ENCODE results near the gene CKB.

The CKB gene

DNA sequence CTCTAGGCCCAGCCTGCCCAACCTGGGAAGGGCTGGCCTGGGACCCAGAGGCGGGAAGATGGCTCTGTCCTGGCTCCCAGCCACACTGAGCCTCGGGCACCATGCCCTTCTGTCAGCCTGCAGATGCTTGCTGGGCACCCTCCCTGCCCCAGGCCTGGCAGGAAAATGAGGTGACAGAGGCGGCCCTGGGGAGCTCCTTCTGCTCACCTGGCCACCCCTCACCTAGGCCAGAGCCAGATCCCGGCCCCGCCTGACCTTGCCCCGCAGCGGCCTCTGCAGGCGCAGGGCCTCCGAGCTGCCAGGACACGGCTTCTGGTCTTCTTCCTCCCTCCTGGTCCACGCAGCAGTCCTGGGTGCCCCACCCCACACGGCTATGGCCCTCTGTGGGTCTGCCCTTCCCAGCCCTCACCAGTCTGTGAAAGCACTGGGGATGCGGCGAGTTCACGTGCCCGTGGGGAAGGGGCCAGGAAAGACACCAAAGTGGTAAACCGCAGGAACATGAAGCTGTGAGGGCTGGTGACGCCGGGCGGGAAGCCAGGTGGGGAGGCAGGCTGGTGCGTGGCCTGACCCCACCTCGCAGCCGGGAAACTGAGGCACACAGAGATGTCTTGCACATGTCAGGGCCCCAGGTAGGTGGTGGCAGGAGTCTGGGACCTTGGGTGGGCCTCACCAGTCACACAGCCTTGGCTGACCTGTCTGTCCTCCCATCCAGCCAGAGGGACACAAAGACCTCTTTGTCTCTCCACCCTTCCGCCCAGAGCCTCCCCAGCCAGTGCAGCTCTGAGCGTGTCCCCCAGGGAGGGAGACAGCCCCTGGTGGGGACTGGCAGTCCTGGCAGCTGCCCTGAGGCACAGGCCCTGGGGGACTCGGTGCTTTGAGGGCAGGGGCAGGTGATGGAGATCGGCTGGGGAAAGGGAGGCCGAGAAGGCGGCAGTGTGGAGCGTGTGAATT lies 27.0 kb upstream of the CKB start:
- no peak for DNase-seq

DNA sequence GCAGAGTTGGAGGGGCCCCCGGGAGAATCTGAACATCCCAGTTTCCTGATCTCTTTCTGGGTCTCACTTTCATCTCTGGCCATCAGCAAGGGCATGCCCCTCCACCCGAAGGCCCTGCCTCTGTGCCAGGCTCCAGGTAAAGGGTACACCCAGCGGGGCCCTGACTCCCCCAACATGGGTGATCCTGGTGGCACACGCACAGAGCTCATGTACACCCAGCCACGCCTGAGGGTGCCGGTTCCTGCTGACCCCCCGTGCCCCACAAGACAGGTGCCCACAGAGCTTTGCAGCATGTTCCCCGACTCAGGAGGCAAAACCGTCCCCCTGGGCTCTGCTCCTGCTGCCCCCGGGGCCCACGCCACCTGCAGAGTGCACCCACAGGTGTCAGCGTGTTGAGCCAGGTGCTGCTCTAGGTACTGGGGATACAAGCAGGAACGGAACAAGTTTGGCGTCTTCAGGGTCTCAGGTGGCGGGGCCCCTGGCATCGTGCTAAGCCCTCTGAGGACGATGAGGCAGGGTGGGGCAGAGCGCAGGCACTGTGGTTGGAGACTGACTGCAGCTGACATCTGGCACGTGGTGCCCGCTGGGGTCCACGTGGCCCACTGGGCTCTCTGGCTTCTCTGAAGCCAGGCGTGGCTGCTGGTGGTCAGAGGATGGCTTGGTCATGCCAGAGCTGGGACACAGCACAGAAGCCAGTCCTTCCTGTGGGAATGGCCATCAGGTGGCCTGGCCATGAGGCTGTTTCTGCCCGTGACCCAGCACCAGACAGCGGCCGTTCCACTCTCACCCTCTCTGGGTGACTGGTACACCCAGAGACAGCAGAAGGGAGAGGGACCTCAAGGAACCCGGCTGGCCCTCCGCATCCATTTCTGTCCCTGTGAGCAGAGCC lies 26.1 kb upstream of the CKB start:
- DNase-seq = no peak

DNA sequence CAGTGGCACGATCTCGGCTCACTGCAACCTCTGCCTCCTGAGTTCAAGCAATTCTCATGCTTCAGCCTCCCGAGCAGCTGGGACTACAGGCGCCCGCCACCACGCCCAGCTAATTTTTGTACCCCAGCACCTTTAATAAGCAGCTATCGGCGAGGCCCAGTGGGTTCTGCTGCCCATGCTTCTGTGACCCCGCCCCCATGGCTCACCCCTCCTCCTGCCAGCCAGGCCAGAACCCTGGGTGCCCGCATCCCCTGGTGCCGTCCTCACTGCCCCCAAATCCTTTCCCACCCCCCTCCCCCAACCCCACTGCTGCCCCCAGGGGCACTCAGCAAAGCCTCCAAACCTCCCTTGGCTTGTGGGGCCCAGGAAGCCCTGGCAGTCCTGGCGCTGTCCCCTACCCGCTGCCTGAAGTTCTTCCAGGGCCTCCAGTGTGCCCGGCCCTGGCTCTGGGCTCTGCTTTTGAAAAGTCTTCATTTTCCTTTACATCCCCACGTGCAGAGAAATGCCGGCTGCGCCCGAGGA lies 25.4 kb upstream of the CKB start:
- DNase-seq = no peak

DNA sequence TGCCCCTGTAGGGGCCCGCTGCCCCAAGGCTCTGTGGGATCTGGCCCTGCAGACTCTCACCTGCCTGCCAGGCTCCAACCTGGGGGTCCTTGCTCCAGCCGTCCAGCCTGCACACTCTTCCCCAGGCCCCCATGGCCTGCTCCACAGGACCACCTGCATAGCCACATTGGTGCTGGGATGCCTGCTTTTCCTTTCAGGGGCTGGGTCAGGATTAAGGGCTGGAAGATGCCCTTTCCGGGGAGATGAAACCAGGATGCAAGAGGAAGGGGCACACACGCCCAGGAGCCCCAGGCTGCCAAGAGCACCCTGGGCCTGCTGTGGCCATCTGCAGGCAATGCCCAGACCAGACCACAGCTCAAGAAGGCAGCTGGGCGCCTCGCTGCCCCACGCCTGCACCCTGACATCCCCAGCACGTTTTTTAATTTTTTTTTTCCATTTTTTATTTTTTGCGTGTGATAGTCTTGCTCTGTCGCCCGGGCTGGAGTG lies 24.9 kb upstream of the CKB start:
- no peak for DNase-seq

DNA sequence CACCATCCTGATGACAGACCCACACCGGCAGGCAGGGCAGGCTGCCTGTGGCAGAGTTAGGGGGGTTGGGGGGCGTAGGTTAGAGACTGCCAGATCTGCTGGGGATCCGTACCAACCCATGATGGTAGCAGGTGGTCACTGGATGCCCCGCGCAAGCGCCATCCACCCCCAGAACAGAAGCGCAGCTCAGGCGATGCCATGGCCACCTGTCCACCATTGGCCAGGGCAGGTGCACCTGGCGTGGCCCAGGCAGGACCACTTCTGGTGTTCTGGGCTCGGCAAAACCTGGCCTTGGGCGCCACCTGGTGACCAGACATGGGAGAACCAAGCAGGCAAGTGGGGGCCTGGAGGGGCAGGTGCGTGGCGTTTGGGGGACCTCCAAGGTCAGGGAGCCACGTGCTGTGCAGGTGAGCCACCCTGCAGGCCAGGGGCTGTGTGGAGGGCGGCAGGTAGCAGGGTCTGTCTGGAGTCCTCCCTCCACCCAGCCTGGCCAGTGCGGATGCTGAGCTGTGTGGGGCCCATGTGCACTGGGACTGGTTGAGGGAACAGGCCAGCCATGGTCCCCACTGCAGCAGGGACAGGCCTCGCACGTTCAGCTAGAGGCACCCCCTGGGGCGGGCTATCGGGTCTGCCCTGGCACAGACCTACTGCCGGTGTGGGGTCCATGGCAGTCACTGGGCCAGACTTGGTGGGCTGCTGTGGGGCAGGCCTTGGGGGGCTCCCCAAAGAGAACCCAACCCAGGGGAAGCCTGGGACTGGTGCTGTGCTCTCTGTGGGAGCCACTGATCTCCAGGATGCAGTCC lies 24.2 kb upstream of the CKB start:
- DNase-seq = peak; percentile 58

DNA sequence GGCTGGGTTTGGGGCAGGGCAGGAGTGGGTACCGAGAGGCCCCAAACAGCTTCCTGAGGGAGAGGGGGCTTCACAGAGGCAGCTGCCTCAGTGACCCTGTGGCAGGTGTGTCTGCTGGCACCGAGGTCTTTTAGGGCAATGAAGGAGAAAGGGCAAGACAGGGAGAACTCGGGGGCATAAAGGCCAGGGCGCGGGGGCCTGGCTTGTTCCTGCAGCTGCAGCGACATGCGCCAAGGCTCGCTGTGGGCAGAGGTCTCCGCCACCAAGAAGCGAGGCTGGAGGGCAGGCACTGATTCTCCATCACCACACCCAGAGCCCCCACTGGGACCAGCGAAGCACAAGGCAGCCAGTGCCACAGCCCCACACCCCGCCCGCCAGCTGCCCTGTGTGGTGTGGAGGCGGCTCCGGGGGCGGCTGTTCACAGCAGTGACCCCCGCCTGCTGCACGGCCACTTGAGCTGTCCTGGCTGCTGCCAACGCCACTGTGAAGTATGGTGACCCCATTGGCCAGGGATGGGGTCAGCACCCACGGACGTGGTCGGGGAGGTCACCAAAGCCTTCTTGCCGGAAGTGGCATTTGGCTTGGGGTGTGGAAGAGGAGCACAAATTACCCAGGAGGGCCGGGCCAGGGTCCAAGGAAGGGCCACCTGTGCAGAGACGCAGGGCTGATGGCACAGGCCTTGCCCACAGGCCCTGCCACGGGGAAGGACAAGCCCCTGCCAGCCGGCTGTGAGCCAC lies 23.5 kb upstream of the CKB start:
- DNase-seq = no peak

DNA sequence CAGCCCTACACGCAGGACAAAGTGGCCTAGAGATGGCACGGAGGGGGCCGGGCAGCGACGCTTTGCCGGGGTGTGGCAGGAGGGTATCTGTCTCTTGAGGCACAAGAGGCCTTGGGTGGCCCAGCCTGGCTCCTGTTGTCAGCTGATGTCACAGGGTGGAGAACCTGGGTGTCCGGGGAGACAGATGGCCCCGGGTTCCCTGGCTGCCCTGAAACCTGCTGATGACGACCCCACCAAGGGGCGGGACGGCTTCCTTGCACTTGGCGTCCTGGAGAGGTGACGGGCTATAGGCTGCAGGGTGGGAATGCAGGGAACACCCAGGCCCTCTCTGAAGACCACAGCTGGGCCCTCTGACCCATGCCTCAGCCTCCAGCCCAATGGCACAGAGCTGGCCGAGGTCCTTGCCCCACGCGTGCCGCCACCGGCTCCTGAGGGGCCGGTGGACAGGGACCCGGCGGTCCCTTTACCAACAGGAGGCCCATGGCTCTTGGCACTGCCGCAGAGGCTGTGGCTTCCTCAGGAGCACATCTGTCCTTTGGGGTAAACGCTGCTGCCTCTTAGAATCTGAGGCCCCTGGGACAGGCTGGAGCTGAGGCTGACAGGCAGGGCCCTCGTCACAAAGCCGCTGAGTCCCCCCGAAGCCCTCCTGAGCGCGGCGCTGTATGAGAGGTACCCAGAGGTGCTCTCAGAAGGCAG lies 22.7 kb upstream of the CKB start:
- no peak for DNase-seq

DNA sequence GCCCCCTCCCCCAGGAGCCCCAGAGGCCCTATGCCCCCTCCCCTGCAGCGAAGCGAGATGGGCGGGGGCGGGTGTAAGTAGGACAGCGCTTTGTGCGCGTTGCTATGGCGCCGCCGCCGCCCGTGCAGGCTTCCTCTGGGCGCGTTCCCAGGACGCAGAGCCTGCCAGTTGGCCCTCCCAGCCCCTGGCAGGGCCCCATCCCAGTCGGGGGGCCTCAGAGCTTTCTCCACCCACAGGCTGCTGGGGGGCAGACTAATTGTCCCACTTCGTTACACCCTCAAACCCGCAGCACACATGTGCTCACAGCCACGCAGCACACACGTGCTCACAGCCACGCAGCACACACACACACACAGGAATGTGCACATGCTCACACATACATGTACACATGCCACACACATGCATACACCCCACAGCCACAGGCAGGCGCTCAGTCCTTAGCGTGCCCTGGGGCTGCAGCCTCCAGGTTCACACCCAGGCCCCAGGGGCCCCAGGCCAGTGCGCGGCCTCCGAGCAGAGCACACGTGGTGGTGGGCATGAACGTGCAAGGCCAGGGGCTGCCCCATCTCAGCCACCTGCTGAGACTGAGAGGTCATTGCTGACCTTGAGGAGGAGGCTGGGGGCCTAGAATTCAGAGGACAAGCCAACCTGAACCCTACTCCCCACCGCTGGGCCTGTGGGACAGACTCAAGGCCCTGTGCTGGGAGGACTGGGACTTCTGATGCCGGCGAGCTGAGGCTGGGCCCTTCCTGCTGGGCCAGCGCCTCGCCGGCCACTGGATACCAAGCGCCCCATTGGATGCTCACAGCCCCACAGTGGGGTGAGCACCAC lies 22.0 kb upstream of the CKB start:
- peak; percentile 45 for DNase-seq

DNA sequence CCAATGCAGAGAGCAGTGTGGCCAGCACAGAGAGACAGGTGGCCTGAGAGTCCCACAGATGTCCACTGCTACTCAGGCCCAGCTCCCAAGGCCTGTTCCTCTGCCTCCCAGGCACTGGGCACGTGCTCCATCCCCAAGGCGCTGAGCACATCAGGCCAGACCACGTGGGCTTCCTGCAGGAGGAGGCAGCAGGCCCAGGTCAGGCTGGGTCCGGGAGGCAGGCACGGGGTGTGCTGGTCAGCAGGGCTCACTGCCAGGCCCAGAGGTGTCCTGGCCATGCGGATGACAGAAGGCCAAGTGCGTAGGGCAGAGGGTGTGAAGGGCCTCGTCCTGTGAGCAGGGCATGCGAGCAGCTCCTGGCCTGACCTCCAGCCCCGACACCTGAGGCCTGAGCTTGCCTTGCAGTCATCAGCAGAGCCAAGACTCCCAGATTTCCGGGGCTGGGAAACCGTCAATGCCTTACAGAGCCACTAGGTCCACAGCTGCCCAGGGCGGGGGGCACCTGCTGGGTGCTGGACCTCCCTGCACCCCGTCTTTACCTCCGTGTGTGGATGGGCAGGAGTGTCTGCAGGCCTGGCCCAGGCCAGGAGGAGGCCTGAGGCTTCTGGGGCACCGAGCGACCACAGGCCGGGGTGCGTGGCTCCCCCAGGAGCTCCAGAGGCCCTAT lies 21.2 kb upstream of the CKB start:
- peak; percentile 37 for DNase-seq

DNA sequence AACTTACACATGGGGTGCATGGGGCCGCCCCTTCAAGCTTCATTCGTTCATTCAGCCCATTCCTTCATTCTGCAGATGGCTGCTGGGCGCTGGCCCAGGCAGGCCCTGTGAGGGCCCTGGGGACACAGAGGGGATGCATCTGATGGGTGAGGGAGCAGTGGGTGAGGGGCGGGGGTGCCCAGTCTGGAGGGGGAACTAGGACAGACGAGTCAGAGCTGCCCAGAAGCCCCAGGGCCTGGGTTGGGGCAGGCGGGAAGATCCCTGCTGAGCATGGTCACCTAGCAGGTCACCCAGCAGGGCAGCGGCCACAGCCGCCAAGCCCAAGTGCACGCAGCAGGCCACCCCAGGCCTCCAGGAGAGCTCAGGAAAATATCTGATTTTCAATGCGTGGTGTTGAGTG lies 20.5 kb upstream of the CKB start:
- DNase-seq = peak; percentile 50

DNA sequence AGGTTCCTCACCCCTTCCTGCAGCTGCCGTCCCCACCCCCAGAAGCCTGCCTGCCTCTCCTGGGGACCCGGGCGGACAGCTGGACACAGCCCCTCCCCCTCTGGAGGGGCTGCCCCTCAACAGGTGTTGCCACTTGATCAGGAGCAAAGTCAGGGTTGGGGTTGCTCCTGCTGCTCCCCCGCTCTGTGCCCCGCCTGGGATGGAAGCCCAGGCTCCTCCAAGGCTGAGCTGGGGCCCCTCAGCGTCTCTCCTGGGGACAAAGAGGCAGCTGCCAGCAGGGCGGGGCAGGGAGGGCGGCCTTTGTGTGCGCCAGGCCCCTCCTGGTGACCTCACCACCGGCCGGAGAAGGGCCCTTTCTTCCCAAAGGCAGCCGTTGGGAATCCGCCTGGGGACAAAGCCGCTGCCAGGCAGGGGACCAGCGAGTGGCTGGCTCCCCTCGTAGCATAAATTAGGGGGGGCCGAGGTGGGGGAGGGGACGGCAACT lies 20.0 kb upstream of the CKB start:
- peak; percentile 74 for DNase-seq

DNA sequence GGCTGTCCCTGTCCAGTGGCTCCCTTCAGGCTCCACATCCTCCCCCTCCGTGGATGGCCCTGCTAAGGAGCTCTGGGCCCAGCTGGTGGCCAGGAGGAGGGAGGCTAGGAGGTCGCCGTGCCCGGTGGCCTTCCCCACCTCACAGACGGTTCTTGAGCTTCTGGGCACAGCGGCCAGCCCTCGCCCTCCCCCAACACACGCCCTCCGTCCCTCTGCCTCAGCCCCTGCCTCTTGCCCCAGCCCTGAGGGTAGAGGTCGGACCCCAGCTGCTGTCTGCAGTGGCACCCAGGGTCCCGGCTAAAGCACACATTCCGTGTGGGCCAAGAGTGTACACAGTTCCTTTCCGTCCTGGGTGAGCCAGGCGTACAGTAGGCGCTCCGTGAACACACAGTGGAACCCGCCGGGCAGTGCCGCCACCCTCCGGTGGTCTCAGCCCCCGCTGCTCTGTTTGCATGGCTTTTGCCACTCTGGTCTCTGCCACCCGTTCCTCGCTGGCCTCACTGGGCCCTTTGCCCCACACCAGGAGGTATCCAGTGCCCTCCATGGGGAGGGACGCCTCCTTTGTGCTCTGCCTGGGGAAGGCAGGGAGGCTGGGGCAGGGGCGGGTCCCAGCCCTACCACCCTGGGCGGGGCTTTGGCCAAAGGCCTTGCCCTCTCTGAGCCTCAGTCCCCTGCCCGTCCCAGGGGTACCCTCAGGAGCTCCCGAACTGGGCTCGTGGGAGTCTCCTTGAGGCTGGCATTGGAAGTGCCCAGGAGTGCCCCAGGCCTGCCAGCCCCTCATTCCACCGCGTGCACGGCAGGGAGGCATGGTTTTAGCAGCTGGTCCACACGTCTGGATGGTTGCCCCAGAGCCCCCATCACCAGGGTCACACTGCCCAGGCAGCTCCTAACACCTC lies 19.3 kb upstream of the CKB start:
- DNase-seq = no peak

DNA sequence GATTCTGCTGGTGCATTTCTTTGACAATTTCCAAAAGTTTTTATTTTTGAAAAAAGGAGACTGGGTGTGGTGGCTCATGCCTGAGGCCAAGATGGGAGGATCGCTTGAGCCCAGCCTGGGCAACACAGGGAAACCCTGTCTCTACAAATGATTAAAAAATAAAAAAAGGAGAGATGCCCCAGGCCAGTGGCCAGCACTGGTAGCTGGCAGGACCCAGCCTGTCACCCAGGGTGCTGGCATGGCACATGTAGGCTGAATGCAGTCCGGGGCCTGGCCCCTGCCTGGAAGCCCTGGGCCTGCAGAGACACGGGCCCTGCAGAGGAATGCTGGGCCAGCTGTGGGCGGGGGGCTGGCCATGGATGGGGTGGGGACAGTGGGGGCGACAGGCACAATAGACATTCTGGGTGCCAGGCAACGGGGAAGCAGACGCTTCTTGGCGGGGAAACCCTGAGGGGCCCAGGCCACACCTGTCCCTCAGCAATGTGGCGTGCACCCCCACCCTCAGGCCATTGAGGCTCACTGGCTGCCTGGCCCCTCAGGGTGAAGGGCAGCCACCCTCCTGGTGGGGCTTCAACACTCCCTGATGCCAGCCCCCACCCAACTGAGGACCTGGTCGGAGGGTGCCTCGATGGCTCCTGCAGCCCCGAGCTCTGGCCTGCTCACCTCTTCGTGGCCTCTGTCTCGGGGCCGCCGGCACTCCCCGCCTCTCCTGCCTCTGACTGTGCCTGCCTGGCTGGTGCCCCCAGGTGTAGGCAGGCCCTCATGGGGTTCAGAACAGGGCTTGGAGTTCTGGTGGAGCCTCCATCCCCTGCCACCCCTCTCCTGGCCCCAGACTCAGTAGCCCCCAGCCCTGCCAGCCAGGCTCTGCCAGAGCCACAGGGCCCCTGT lies 18.4 kb upstream of the CKB start:
- DNase-seq = no peak

DNA sequence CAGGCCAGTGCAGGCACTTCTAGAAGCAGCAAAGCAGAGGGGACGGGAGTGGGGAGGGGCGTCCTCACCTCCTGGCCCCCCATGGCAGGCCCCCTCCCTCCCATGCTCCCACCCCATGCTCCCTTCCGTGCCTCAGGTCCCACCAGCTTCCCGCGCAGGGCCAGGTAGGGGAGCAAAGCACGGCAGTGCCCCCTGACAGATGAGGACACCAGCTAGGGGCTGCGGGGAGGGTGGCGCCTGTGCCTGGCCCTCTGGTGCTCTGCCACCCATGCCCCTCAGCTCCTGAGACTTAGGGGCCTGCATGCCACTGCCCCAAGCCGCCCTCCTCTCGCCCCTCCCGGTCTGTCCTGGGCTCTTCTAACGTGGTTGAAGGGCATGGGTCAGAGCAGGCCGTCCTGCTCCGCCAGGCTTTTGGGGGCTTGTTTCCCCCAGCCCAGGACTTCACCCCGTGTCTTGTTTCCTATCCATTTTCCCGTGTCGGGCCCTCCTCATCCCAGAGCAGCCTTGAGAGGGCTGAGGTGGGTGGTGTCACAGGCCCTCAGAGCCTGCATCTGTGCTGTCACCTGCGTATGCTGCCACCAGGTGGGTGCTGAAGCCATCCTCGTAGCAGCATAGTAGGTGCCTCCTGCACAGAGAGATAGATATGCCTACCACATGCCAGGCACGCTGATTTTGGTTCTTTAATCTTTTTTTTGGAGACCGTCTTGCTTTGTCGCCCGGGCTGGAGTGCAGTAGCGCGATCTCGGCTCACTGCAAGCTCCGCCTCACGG lies 16.6 kb upstream of the CKB start:
- DNase-seq = no peak

DNA sequence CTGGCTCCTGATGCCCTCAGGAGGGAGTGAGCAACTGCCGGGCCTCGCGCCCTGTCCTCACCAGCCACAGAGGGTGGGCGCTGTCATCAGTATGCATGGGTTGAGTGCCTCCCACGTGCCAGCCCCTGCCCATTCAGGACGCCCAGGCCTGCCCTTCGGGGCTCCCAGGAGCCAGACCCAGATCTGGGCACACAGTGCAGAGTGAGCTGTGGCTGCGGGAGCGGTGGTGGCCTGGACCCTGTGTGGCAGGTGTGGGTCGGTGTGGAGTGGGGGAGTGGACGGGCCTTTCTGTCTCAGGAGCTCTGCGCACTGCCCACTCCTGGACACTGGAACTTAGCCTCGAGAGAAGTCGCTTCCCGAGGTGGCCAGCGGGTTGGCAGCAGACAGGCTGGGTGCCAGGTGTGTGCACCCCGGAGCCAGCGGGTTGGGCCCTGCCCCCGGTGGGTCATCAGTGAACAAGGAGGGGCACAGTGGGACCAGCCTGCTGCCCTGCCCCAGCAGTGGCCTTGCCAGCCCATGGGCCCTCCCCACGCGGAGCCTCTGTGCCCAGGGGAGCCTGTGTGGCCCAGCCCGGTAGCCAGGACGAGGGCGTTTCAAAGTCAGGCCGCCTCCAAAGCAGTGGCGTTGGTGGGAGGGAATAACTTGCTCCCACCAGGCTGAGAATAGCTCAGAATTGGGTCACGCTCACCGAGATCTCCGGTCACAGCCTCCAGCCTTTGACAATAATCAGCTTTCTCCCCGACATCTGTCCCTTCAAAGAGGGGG lies 15.8 kb upstream of the CKB start:
- DNase-seq = no peak

All from NCI-H1092 treated with DMSO at 0.1 percent for 48 hours (cell line).